HG03439 (cell line): ENCODE data around the gene LRRC57.
A peak's percentile ranks its signal among the peaks of the same experiment; 100 is the strongest.

ENCODE experiments used
- ATAC-seq: cut with Tn5 transposase; IDR thresholded peaks from one replicate; pipeline ENCODE4 v1.9.1; 2021; ENCODE audit warnings: mild to moderate bottlenecking, moderate library complexity; ENCODE audit not compliant: unreplicated experiment

Gene LRRC57

GRCh38 chr15:42493679-42494078 is 54.9 kb downstream of the LRRC57 start:
- no peak for ATAC-seq

- ATAC-seq, result no peak
Measured at GRCh38 chr15:42491539-42492225, 56.9 kb downstream of the LRRC57 start.

- ATAC-seq, result peak; percentile 58
Measured at GRCh38 chr15:42490671-42491538, 57.7 kb downstream of the LRRC57 start, which contains the start of gene ZNF106. Gene ZNF106 (minus strand): TSS chr15:42491141. CDS start chr15:42472289, 18,852 bp downstream.

GRCh38 chr15:42490291-42490670 is 58.3 kb downstream of the LRRC57 start:
- no peak for ATAC-seq
